ENCODE results near the gene CCDC142.
"Not testable (repeated sequence)": the region's sequence is repeated elsewhere in the genome, so short reads cannot be mapped to it uniquely, and the experiment has no call there.

CCDC142 gene

GRCh38 chr2:74454654-74455511 lies 27.9 kb downstream of the CCDC142 start, which contains the start of gene INO80B:
Gene INO80B (plus strand): TSS chr2:74455087. CDS start chr2:74455117, 30 bp downstream.
- 5% methylated on average over 40 of the region's 40 CpGs for WGBS, 2 experiments
- peak within 1 kb of the TSS; percentile 78 for H3K4me3 ChIP-seq (ENCODE audit: insufficient read depth, low read depth, low read length)

GRCh38 chr2:74450570-74451190 lies 32.1 kb downstream of the CCDC142 start:
- H3K9me3 ChIP-seq (ENCODE audit: control insufficient read depth, low read length): no peaks in the 10 kb centered on the region
- H3K27ac ChIP-seq (ENCODE audit: insufficient read depth, low read depth, low read length, poor library complexity, severe bottlenecking): no peak overlapping the region
- H3K27me3 ChIP-seq (ENCODE audit: control insufficient read depth, insufficient read depth, low read length, poor library complexity, severe bottlenecking): no peaks in the 10 kb centered on the region
- WGBS, 2 experiments: 82 to 83% methylated on average over 3 of the region's 3 CpGs
- no peak overlapping the region for H3K4me3 ChIP-seq (ENCODE audit: insufficient read depth, low read depth, low read length)
- no peaks in the 10 kb centered on the region for H3K36me3 ChIP-seq (ENCODE audit: control insufficient read depth, insufficient read depth, low read length)
- peaks cover 1% of the 10 kb centered on the region for H3K4me1 ChIP-seq (ENCODE audit: control insufficient read depth, insufficient read depth, low read length)

More at GRCh38 chr2:74454654-74455511, 27.9 kb downstream of the CCDC142 start, which contains the start of gene INO80B:
- Histone ChIP-seq H3K4me1 (ENCODE audit: control insufficient read depth, insufficient read depth, low read length) (peaks cover 12% of the 10 kb centered on the region), H3K36me3 (ENCODE audit: control insufficient read depth, insufficient read depth, low read length) (no peaks in the 10 kb centered on the region), H3K27me3 (ENCODE audit: control insufficient read depth, insufficient read depth, low read length, poor library complexity, severe bottlenecking) (no peaks in the 10 kb centered on the region), H3K9me3 (ENCODE audit: control insufficient read depth, low read length) (no peaks in the 10 kb centered on the region), H3K27ac (ENCODE audit: insufficient read depth, low read depth, low read length, poor library complexity, severe bottlenecking) (no peak within 1 kb of the TSS)

- no peak overlapping the region for H3K27ac ChIP-seq (ENCODE audit: insufficient read depth, low read depth, low read length, poor library complexity, severe bottlenecking)
- 91% methylated on average over 2 of the region's 2 CpGs for whole genome bisulfite sequencing, 2 experiments
- no peaks in the 10 kb centered on the region for H3K9me3 ChIP-seq (ENCODE audit: control insufficient read depth, low read length)
- H3K4me1 ChIP-seq (ENCODE audit: control insufficient read depth, insufficient read depth, low read length): no peaks in the 10 kb centered on the region
- no peaks in the 10 kb centered on the region for H3K36me3 ChIP-seq (ENCODE audit: control insufficient read depth, insufficient read depth, low read length)
- peaks cover 12% of the 10 kb centered on the region for H3K27me3 ChIP-seq (ENCODE audit: control insufficient read depth, insufficient read depth, low read length, poor library complexity, severe bottlenecking)
- no peak overlapping the region for H3K4me3 ChIP-seq (ENCODE audit: insufficient read depth, low read depth, low read length)
These were observed 34.0 kb downstream of the CCDC142 start for GRCh38 chr2:74448771-74449170.

- Histone ChIP-seq H3K27ac (ENCODE audit: insufficient read depth, low read depth, low read length, poor library complexity, severe bottlenecking) (no peak overlapping the region), H3K36me3 (ENCODE audit: control insufficient read depth, insufficient read depth, low read length) (no peaks in the 10 kb centered on the region), H3K4me3 (ENCODE audit: insufficient read depth, low read depth, low read length) (no peak overlapping the region), H3K9me3 (ENCODE audit: control insufficient read depth, low read length) (no peaks in the 10 kb centered on the region), H3K27me3 (ENCODE audit: control insufficient read depth, insufficient read depth, low read length, poor library complexity, severe bottlenecking) (peaks cover 18% of the 10 kb centered on the region), H3K4me1 (ENCODE audit: control insufficient read depth, insufficient read depth, low read length) (peaks cover 2% of the 10 kb centered on the region)
- WGBS, 2 experiments: 90 to 91% methylated on average over 2 to 5 of the region's 5 CpGs
These were observed 35.4 kb downstream of the CCDC142 start for GRCh38 chr2:74447230-74447999.

- H3K27ac ChIP-seq (ENCODE audit: insufficient read depth, low read depth, low read length, poor library complexity, severe bottlenecking): no peak overlapping the region
- H3K4me3 ChIP-seq (ENCODE audit: insufficient read depth, low read depth, low read length): no peak overlapping the region
- 82 to 86% methylated on average over 4 of the region's 5 CpGs for WGBS, 2 experiments
These were observed 38.1 kb downstream of the CCDC142 start for GRCh38 chr2:74444498-74445318.

GRCh38 chr2:74442483-74443297 lies 40.1 kb downstream of the CCDC142 start:
- not testable (repeated sequence) for H3K9me3 ChIP-seq (ENCODE audit: control insufficient read depth, low read length); H3K27ac ChIP-seq (ENCODE audit: insufficient read depth, low read depth, low read length, poor library complexity, severe bottlenecking); H3K36me3 ChIP-seq (ENCODE audit: control insufficient read depth, insufficient read depth, low read length)
- H3K27me3 ChIP-seq (ENCODE audit: control insufficient read depth, insufficient read depth, low read length, poor library complexity, severe bottlenecking): peaks cover 34% of the 10 kb centered on the region
- peaks cover 27% of the 10 kb centered on the region for H3K4me1 ChIP-seq (ENCODE audit: control insufficient read depth, insufficient read depth, low read length)
- WGBS, 2 experiments: 80 to 84% methylated on average over 16 of the region's 16 CpGs
- H3K4me3 ChIP-seq (ENCODE audit: insufficient read depth, low read depth, low read length): peak overlapping the region; percentile 64

More at GRCh38 chr2:74444498-74445318, 38.1 kb downstream of the CCDC142 start:
- H3K27me3 ChIP-seq (ENCODE audit: control insufficient read depth, insufficient read depth, low read length, poor library complexity, severe bottlenecking): peaks cover 34% of the 10 kb centered on the region
- H3K36me3 ChIP-seq (ENCODE audit: control insufficient read depth, insufficient read depth, low read length): no peaks in the 10 kb centered on the region
- H3K9me3 ChIP-seq (ENCODE audit: control insufficient read depth, low read length): no peaks in the 10 kb centered on the region
- peaks cover 11% of the 10 kb centered on the region for H3K4me1 ChIP-seq (ENCODE audit: control insufficient read depth, insufficient read depth, low read length)

- peak within 1 kb of the TSS; percentile 97 for H3K27ac ChIP-seq (ENCODE audit: insufficient read depth, low read depth, low read length, poor library complexity, severe bottlenecking)
- H3K27me3 ChIP-seq (ENCODE audit: control insufficient read depth, insufficient read depth, low read length, poor library complexity, severe bottlenecking): peaks cover 34% of the 10 kb centered on the region
- H3K4me1 ChIP-seq (ENCODE audit: control insufficient read depth, insufficient read depth, low read length): peaks cover 27% of the 10 kb centered on the region
- H3K36me3 ChIP-seq (ENCODE audit: control insufficient read depth, insufficient read depth, low read length): no peaks in the 10 kb centered on the region
- no peaks in the 10 kb centered on the region for H3K9me3 ChIP-seq (ENCODE audit: control insufficient read depth, low read length)
- 0 to 1% methylated on average over 75 of the region's 75 CpGs for WGBS, 2 experiments
- peak within 1 kb of the TSS; percentile 64 for H3K4me3 ChIP-seq (ENCODE audit: insufficient read depth, low read depth, low read length)
These were observed 40.9 kb downstream of the CCDC142 start, which contains the start of gene RTKN for GRCh38 chr2:74441690-74442482. Gene RTKN (minus strand): TSS chr2:74441937. CDS start chr2:74441816, 121 bp downstream.

- H3K4me3 ChIP-seq (ENCODE audit: insufficient read depth, low read depth, low read length): peak overlapping the region; percentile 64
These were observed 41.6 kb downstream of the CCDC142 start for GRCh38 chr2:74441170-74441689.

More at GRCh38 chr2:74441170-74441689, 41.6 kb downstream of the CCDC142 start:
- Histone ChIP-seq H3K27ac (ENCODE audit: insufficient read depth, low read depth, low read length, poor library complexity, severe bottlenecking) (peak overlapping the region; percentile 97), H3K4me1 (ENCODE audit: control insufficient read depth, insufficient read depth, low read length) (peaks cover 27% of the 10 kb centered on the region), H3K27me3 (ENCODE audit: control insufficient read depth, insufficient read depth, low read length, poor library complexity, severe bottlenecking) (peaks cover 34% of the 10 kb centered on the region), H3K9me3 (ENCODE audit: control insufficient read depth, low read length) (no peaks in the 10 kb centered on the region), H3K36me3 (ENCODE audit: control insufficient read depth, insufficient read depth, low read length) (no peaks in the 10 kb centered on the region)
- WGBS, 2 experiments: 0 to 1% methylated on average over 33 of the region's 33 CpGs

Measured in ectodermal cell (in vitro differentiated cells).